Epithelial cell of proximal tubule (primary cell): Measurements from ENCODE around the gene SLC22A14. TPM values are rescaled to one million over a fixed set of nuclear protein-coding genes. Genes with fewer than 3 reads are reported as not detected.

Experiments
- DNase-seq: peaks from one replicate; pipeline ENCODE4 v3.0.0-alpha.2; 2011; ENCODE audit warnings: low read depth
- H3K4me3 ChIP-seq: 2 replicates; pipeline ENCODE4 v1.5.1; 2011; ENCODE audit warnings: low read depth, mild to moderate bottlenecking, low read length
- total RNA-seq: library from RNA; depleted of rRNA; stranded (reverse); fragments of >200 nt; gene quantifications from 2 replicates; pipeline ENCODE4 v1.2.3, GENCODE V29; 2015
- TF ChIP-seq, protein P1 (sequence below): conservative IDR thresholded peaks from 2 replicates; pipeline ENCODE4 v1.5.1; 2012; ENCODE audit warnings: low read depth, mild to moderate bottlenecking, low read length

The SLC22A14 gene
- total RNA-seq, 1 donor from 2014 or later: not detected

GRCh38 chr3:38334142-38335055 is 52.3 kb downstream of the SLC22A14 start:
- no peak for DNase-seq
- no peak overlapping the region for H3K4me3 ChIP-seq
- TF ChIP-seq, protein P1, sequence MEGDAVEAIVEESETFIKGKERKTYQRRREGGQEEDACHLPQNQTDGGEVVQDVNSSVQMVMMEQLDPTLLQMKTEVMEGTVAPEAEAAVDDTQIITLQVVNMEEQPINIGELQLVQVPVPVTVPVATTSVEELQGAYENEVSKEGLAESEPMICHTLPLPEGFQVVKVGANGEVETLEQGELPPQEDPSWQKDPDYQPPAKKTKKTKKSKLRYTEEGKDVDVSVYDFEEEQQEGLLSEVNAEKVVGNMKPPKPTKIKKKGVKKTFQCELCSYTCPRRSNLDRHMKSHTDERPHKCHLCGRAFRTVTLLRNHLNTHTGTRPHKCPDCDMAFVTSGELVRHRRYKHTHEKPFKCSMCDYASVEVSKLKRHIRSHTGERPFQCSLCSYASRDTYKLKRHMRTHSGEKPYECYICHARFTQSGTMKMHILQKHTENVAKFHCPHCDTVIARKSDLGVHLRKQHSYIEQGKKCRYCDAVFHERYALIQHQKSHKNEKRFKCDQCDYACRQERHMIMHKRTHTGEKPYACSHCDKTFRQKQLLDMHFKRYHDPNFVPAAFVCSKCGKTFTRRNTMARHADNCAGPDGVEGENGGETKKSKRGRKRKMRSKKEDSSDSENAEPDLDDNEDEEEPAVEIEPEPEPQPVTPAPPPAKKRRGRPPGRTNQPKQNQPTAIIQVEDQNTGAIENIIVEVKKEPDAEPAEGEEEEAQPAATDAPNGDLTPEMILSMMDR: no peak

- no peak for DNase-seq
- TF ChIP-seq, protein P1: no peak
- H3K4me3 ChIP-seq: no peak overlapping the region
Observed at GRCh38 chr3:38335263-38335662, 53.2 kb downstream of the SLC22A14 start.

- TF ChIP-seq, protein P1: no peak
- DNase-seq: no peak
- no peak overlapping the region for H3K4me3 ChIP-seq
Observed at GRCh38 chr3:38337703-38338102, 55.6 kb downstream of the SLC22A14 start.

GRCh38 chr3:38343797-38344594 is 61.9 kb downstream of the SLC22A14 start:
- no peak for DNase-seq
- TF ChIP-seq, protein P1: peak; percentile 27
- no peak overlapping the region for H3K4me3 ChIP-seq

DNA sequence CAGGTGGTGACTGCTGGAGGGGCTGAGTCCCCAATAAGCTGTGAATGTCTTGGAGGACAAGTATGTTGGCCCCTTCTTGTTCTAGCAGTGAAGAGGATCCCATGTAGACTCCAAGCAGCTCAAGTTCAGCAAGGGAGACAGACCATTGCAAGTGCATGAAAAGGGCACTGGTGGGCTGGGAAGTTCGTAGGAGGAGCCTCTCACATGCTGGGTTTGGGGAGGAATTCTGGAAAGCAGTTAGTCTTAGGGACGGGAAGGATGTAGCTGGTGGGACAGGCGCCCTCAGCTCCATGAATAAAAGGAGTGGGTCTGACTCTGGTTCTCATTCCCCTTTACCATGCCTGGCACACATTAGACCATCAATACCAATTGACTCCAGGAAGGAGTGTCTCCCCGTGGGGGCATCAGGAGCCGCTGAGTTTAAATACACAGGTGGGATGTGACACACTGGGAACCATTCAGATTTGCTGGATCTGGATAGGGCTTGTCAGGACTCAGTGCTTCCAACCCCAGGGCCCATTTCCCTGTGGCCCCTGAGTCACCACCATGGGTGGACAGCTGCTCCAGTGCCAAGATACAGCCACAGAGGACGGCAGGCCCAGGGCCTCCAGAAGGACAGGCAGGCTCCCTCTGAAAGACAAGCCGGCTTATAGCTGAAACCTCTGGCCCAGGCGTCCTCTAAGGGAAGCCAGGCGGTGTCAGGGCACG is 63.9 kb downstream of the SLC22A14 start:
- TF ChIP-seq, protein P1: no peak
- DNase-seq: no peak
- peak overlapping the region; percentile 79 for H3K4me3 ChIP-seq

- no peak for DNase-seq
- TF ChIP-seq, protein P1: peak; percentile 74
Observed at GRCh38 chr3:38346587-38347410, 64.7 kb downstream of the SLC22A14 start, which contains the start of gene XYLB. XYLB (plus strand) TSS chr3:38346785; CDS start chr3:38346869, 84 bp downstream.

More at GRCh38 chr3:38346587-38347410, 64.7 kb downstream of the SLC22A14 start, which contains the start of gene XYLB:
- H3K4me3 ChIP-seq: peak within 1 kb of the TSS; percentile 79
